GM06990 (cell line): Measurements from ENCODE around the gene GRIK3.

Experiments used
- DNase-seq: peaks from one replicate; pipeline ENCODE4 v3.0.0-alpha.2; 2011; ENCODE audit not compliant: insufficient read length; ENCODE audit errors: extremely low read depth
- H3K27me3 ChIP-seq: replicated peaks from 2 replicates; pipeline ENCODE4 v1.6.0; 2011; ENCODE audit warnings: low read length; ENCODE audit not compliant: control insufficient read depth, insufficient read depth
- H3K36me3 ChIP-seq: 2 replicates; pipeline ENCODE4 v1.5.1; 2011; ENCODE audit warnings: low read length; ENCODE audit not compliant: control insufficient read depth, insufficient read depth
- H3K4me3 ChIP-seq: replicated peaks from 2 replicates; pipeline ENCODE4 v1.5.1; 2011; ENCODE audit warnings: low read depth, mild to moderate bottlenecking, control low read depth, low read length
- TF ChIP-seq, protein P1 (sequence below): IDR thresholded peaks from 2 replicates; pipeline ENCODE4 v1.5.1; 2011; ENCODE audit warnings: low read length, control low read depth, mild to moderate bottlenecking, inconsistent platforms; ENCODE audit not compliant: insufficient read depth, poor library complexity, severe bottlenecking

GRIK3 gene

DNA sequence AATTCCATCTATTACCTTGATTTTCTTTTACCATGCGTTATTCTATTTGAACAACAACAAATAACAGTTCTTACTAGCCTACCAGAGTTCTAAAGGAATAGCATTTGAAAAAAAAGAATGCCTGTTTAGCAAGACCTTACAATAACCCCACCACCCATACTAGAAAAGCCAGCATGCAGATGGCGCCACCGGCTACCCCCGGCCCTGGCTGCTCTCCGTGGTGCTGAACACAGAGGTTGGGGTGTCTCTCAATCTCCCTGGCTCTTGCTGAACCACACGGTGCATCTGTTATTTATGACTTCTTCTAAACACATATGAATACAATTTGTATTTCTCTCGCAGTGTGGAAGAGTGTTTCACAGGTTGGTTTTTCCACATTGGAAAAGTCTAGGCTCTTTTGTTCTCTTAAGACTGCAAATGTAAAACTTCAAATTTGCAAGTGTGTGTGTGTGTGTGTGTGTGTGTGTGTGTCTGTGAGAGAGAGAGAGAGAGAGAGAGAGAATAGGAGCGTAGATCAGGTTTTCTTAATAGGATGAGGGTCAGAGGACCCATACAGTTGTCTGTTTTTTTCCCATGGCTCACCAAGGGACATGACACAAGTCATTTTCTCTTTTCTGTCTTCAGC, 13.6 kb downstream of the GRIK3 start:
- DNase-seq: no peak
- Histone ChIP-seq H3K27me3 (no peaks in the 10 kb centered on the region), H3K36me3 (no peaks in the 10 kb centered on the region), H3K4me3 (no peak overlapping the region)
- TF ChIP-seq, protein P1, sequence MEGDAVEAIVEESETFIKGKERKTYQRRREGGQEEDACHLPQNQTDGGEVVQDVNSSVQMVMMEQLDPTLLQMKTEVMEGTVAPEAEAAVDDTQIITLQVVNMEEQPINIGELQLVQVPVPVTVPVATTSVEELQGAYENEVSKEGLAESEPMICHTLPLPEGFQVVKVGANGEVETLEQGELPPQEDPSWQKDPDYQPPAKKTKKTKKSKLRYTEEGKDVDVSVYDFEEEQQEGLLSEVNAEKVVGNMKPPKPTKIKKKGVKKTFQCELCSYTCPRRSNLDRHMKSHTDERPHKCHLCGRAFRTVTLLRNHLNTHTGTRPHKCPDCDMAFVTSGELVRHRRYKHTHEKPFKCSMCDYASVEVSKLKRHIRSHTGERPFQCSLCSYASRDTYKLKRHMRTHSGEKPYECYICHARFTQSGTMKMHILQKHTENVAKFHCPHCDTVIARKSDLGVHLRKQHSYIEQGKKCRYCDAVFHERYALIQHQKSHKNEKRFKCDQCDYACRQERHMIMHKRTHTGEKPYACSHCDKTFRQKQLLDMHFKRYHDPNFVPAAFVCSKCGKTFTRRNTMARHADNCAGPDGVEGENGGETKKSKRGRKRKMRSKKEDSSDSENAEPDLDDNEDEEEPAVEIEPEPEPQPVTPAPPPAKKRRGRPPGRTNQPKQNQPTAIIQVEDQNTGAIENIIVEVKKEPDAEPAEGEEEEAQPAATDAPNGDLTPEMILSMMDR: no peak

GRCh38 chr1:37018510-37018909, 15.8 kb downstream of the GRIK3 start:
- TF ChIP-seq, protein P1: no peak
- no peak for DNase-seq
- no peaks in the 10 kb centered on the region; the same call in 1 of the 2 replicates for H3K27me3 ChIP-seq
- H3K36me3 ChIP-seq: no peaks in the 10 kb centered on the region
- H3K4me3 ChIP-seq: no peak overlapping the region

DNA sequence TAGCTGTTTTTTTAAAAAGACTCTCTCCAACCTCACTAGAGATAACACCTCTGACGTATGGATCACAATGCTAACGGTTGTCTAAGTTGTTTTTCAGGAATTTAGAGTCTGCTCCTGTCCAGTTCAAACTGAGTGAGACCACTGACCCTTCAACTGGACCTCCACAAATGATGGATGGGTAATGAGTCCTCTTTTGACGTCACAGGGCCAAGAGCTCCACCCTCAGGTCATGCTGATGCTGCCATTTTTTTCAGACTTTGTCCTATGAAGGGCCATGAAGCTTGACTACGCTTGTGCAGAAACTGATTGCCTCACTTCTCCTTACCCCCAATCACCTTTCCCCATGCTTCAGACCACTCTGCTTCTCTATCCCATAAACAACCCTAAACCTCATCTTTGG, 16.6 kb downstream of the GRIK3 start:
- H3K36me3 ChIP-seq: no peaks in the 10 kb centered on the region

DNA sequence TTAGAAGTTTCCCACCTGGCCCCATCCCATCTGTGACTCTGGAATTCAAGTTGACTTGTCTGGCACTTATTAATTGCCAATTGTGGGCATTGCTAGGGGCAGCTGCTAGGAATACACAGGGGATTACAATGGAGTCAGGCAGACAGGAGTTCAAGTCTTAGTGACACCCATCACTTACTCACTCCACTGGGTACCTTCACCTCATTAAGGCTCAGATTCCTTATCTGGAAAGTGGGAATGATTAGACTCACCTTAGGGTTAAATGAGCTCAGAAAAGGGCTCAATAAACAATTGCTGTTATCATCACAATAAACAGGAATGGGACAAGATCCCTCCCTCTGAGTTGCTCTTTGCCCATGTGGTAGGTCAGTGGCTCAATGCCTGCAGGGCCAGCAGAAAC, 18.2 kb downstream of the GRIK3 start:
- Histone ChIP-seq H3K27me3 (no peaks in the 10 kb centered on the region; the same call in 1 of the 2 replicates), H3K4me3 (no peak overlapping the region), H3K36me3 (no peaks in the 10 kb centered on the region)
- TF ChIP-seq, protein P1: no peak
- DNase-seq: no peak

More for the DNA sequence above, 16.6 kb downstream of the GRIK3 start:
- no peak for DNase-seq
- no peak overlapping the region for H3K4me3 ChIP-seq
- TF ChIP-seq, protein P1: no peak
- no peaks in the 10 kb centered on the region; the same call in 1 of the 2 replicates for H3K27me3 ChIP-seq

DNA sequence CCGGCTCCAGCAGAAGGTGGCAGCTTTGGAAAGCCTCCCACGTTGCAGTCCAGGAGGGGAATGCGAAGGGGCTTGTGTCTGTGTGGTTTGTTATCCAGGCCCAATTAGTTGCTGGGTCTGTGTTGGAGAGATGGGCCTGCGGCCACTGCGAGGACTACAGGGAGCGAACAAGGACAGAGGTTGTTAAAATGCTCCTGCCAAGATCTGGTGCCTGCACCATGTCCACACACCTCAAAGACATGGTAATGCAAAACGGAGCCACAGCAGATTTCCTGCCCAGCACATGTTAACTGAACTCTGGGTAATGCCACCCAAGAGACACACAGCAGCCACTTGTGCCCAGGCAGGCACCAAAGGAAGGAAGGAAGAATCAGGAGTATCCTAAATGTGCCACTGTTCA, 18.6 kb downstream of the GRIK3 start:
- no peak overlapping the region for H3K4me3 ChIP-seq
- DNase-seq: no peak
- H3K36me3 ChIP-seq: no peaks in the 10 kb centered on the region
- TF ChIP-seq, protein P1: no peak
- H3K27me3 ChIP-seq: no peaks in the 10 kb centered on the region; the same call in 1 of the 2 replicates

GRCh38 chr1:37012226-37012625, 22.1 kb downstream of the GRIK3 start:
- no peak overlapping the region for H3K4me3 ChIP-seq
- H3K36me3 ChIP-seq: no peaks in the 10 kb centered on the region
- TF ChIP-seq, protein P1: no peak
- no peaks in the 10 kb centered on the region; the same call in 1 of the 2 replicates for H3K27me3 ChIP-seq
- no peak for DNase-seq
